GM23248 (cell line): ENCODE results near the gene TMEM271. TPM values are rescaled to one million over a fixed set of nuclear protein-coding genes. Genes with fewer than 3 reads are reported as not detected.

Experiments
- DNase-seq: peaks from one replicate; pipeline ENCODE4 v3.0.0-alpha.2; 2015
- H2AFZ ChIP-seq: fragments of 200-600 bp; sonication (generic); 2 replicates; pipeline ENCODE4 v1.6.1; 2016; ENCODE audit warnings: antibody characterized with exemption
- H3F3A ChIP-seq: fragments of 200-600 bp; sonication (generic); 2 replicates; pipeline ENCODE4 v1.6.1; 2016; ENCODE audit warnings: mild to moderate bottlenecking, antibody characterized with exemption, mixed run types; ENCODE audit not compliant: insufficient read depth
- H3K27ac ChIP-seq: fragments of 200-600 bp; sonication (generic); 2 replicates; pipeline ENCODE4 v1.5.1; 2016; ENCODE audit warnings: mild to moderate bottlenecking
- H3K27me3 ChIP-seq: fragments of 200-600 bp; sonication (generic); replicated peaks from 2 replicates; pipeline ENCODE4 v1.6.1; 2016; ENCODE audit warnings: mild to moderate bottlenecking; ENCODE audit not compliant: insufficient read depth
- H3K36me3 ChIP-seq: fragments of 200-600 bp; sonication (generic); 2 replicates; pipeline ENCODE4 v1.6.1; 2016; ENCODE audit warnings: low read depth, mild to moderate bottlenecking
- H3K4me1 ChIP-seq: fragments of 200-600 bp; sonication (generic); 2 replicates; pipeline ENCODE4 v1.6.1; 2016; ENCODE audit warnings: mild to moderate bottlenecking; ENCODE audit not compliant: insufficient read depth
- H3K4me2 ChIP-seq: fragments of 200-600 bp; sonication (generic); one replicate; pipeline ENCODE4 v1.6.1; 2016; ENCODE audit warnings: mild to moderate bottlenecking; ENCODE audit not compliant: unreplicated experiment
- H3K4me3 ChIP-seq: fragments of 200-600 bp; sonication (generic); 2 replicates; pipeline ENCODE4 v1.5.1; 2016; ENCODE audit warnings: mild to moderate bottlenecking
- H3K79me2 ChIP-seq: fragments of 200-600 bp; sonication (generic); 2 replicates; pipeline ENCODE4 v1.6.1; 2016; ENCODE audit warnings: mild to moderate bottlenecking; ENCODE audit not compliant: insufficient read depth
- H3K9ac ChIP-seq: fragments of 200-600 bp; sonication (generic); 2 replicates; pipeline ENCODE4 v1.6.1; 2016; ENCODE audit warnings: mild to moderate bottlenecking
- H3K9me2 ChIP-seq: fragments of 200-600 bp; sonication (generic); 2 replicates; pipeline ENCODE4 v1.6.1; 2016; ENCODE audit warnings: mixed run types, mild to moderate bottlenecking, moderate library complexity; ENCODE audit not compliant: insufficient read depth
- H3K9me3 ChIP-seq: fragments of 200-600 bp; sonication (generic); one replicate; pipeline ENCODE4 v1.6.1; 2017; ENCODE audit warnings: low read depth
- H4K20me1 ChIP-seq: fragments of 200-600 bp; sonication (generic); 2 replicates; pipeline ENCODE4 v1.6.0; 2016; ENCODE audit not compliant: insufficient read depth
- EZH2 ChIP-seq: fragments of 200-600 bp; sonication (generic); IDR thresholded peaks from 2 replicates; pipeline ENCODE4 v1.6.1; 2018; ENCODE audit warnings: antibody characterized with exemption, mild to moderate bottlenecking; ENCODE audit not compliant: insufficient read depth, poor library complexity, severe bottlenecking
- EZH2phosphoT487 ChIP-seq: fragments of 200-600 bp; sonication (generic); IDR thresholded peaks from 2 replicates; pipeline ENCODE4 v1.6.1; 2018; ENCODE audit warnings: antibody characterized with exemption, moderate library complexity, mild to moderate bottlenecking, low read depth; ENCODE audit not compliant: insufficient read depth
- WGBS, 2 experiments: methylation state at CpG; one replicate each; pipeline ENCODE4 v1.1.6; 2015 to 2017; ENCODE audit warnings: low lambda C conversion rate in 2 of 2, low coverage in 1 of 2; ENCODE audit errors: missing lambda C conversion rate in 2 of 2; 5-methylcytosine and 5-hydroxymethylcytosine counted together
- in situ Hi-C: fragments of 300-500 bp; cut with MboI; formaldehyde crosslinking; loops from 2 replicates; pipeline ENCODE4 v1.15.0; 2020
- polyA plus RNA-seq: library from polyadenylated mRNA; unstranded; fragments of >200 nt; fragmentation: Nextera tagmentation; extraction: Ambion mirVana; gene quantifications from 2 replicates; pipeline ENCODE4 v1.2.1, GENCODE V29; 2016
- total RNA-seq: library from RNA; depleted of rRNA; stranded (reverse); fragments of >200 nt; shearing (Covaris generic); gene quantifications from 2 replicates; pipeline ENCODE4 v1.2.3, GENCODE V29; 2014

Gene TMEM271
- total and polyA plus RNA-seq, 2 experiments from 2014 or later, result not detected

GRCh38 chr4:574346-575161 is 1.5 kb downstream of the TMEM271 start:
- Histone ChIP-seq H3K79me2 (no peaks in the 10 kb centered on the region), H3K4me1 (no peaks in the 10 kb centered on the region), H3F3A (no peaks in the 10 kb centered on the region), H3K36me3 (no peaks in the 10 kb centered on the region), H3K4me2 (no peak overlapping the region), H3K9me2 (no peaks in the 10 kb centered on the region), H3K9me3 (no peaks in the 10 kb centered on the region), H2AFZ (no peak overlapping the region), H4K20me1 (no peaks in the 10 kb centered on the region), H3K4me3 (no peak overlapping the region), H3K27me3 (peaks cover 45% of the 10 kb centered on the region), H3K27ac (no peak overlapping the region), H3K9ac (no peak overlapping the region)
- TF ChIP-seq EZH2phosphoT487, result no peak
- TF ChIP-seq EZH2, result peak; percentile 43
- no peak for DNase-seq
- 7 to 10% methylated on average over 36 to 40 of the region's 68 CpGs for WGBS, 2 experiments
- in situ Hi-C loops, result no loop called here

- no peaks in the 10 kb centered on the region for H3K36me3 ChIP-seq
These were observed 2.8 kb downstream of the TMEM271 start for GRCh38 chr4:573122-573892.

GRCh38 chr4:572594-572993 is 3.5 kb downstream of the TMEM271 start:
- Histone ChIP-seq H3K4me1 (no peaks in the 10 kb centered on the region), H3K9me3 (no peaks in the 10 kb centered on the region), H3K27ac (no peak overlapping the region), H3K79me2 (no peaks in the 10 kb centered on the region), H3K4me2 (no peak overlapping the region), H3K9me2 (no peaks in the 10 kb centered on the region), H3K9ac (no peak overlapping the region), H3F3A (no peaks in the 10 kb centered on the region), H2AFZ (no peak overlapping the region), H3K36me3 (no peaks in the 10 kb centered on the region), H4K20me1 (no peaks in the 10 kb centered on the region), H3K27me3 (peaks cover 26% of the 10 kb centered on the region), H3K4me3 (no peak overlapping the region)
- TF ChIP-seq EZH2 (no peak), EZH2phosphoT487 (no peak)
- in situ Hi-C loops, result no loop called here
- WGBS, 2 experiments, result 46 to 55% methylated on average over 6 of the region's 6 CpGs
- no peak for DNase-seq

More at GRCh38 chr4:573122-573892, 2.8 kb downstream of the TMEM271 start:
- Histone ChIP-seq H3K27me3 (peaks cover 33% of the 10 kb centered on the region), H3K27ac (no peak overlapping the region), H3K4me1 (no peaks in the 10 kb centered on the region), H3K9me3 (no peaks in the 10 kb centered on the region), H3K9ac (no peak overlapping the region), H3K4me3 (no peak overlapping the region), H2AFZ (no peak overlapping the region), H3K4me2 (no peak overlapping the region), H3F3A (no peaks in the 10 kb centered on the region), H3K79me2 (no peaks in the 10 kb centered on the region), H4K20me1 (no peaks in the 10 kb centered on the region), H3K9me2 (no peaks in the 10 kb centered on the region)
- in situ Hi-C loops, result no loop called here
- TF ChIP-seq EZH2 (no peak), EZH2phosphoT487 (no peak)
- WGBS, 2 experiments, result 27% methylated on average over 8 of the region's 8 CpGs
- no peak for DNase-seq

GRCh38 chr4:571838-572572 is 4.1 kb downstream of the TMEM271 start:
- TF ChIP-seq EZH2, result no peak
- no peak for TF ChIP-seq EZH2phosphoT487
- H3K9me3 ChIP-seq, result no peaks in the 10 kb centered on the region
- no peaks in the 10 kb centered on the region for H3K9me2 ChIP-seq
- no peaks in the 10 kb centered on the region for H3K79me2 ChIP-seq
- H3K4me3 ChIP-seq, result no peak overlapping the region
- no peak for DNase-seq
- no peak overlapping the region for H3K4me2 ChIP-seq
- H3K9ac ChIP-seq, result no peak overlapping the region
- in situ Hi-C loops, result no loop called here
- no peaks in the 10 kb centered on the region for H4K20me1 ChIP-seq
- WGBS, 2 experiments, result 66 to 67% methylated on average over 29 of the region's 29 CpGs
- peaks cover 21% of the 10 kb centered on the region for H3K27me3 ChIP-seq
- H3K4me1 ChIP-seq, result no peaks in the 10 kb centered on the region
- H3K27ac ChIP-seq, result no peak overlapping the region
- H3F3A ChIP-seq, result no peaks in the 10 kb centered on the region
- no peaks in the 10 kb centered on the region for H3K36me3 ChIP-seq
- H2AFZ ChIP-seq, result no peak overlapping the region
